Cerebellar nuclear complex (tissue), 1 donor: Measurements from ENCODE around the gene BBS9.

Source experiments
- DNase-seq, 2 experiments: peaks; one replicate each; lab custom pipeline; 2025; lab: John Stamatoyannopoulos, UW

Gene BBS9

DNA sequence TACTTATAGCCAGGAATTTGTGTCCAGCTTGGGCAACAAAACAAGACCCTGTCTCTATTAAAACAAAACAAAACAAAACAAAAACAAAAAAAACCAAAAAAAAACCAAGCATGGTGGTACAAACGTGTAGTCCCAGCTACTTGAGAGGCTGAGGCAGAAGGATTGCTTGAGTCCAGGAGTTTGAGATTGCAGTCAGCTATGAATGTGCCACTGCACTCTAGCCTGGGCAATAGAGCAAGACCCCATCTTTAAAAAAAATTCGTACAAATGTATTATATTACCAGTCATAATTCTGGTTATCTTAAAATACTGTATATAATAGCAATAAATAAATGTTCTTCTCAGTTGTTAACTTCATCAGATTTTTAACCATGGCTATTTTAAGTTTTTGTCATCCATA lies 2.3 kb upstream of the BBS9 start:
- DNase-seq, result no peak

DNA sequence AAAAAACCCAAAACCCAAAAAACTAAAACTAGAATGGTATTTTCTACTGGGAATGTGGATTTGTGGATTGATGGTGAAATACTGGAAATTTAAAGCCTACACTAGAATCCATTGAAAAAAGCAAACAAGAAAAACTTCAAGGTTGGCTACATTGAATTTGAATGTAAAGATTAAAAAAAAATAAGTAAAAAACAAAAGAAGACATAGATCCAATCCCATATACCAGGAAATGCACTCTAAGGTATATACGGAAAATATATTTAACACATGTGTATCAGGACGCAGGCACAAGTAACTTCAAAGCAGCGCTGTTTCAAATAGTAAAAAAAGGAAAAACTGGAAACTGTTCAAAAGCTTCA lies 754 bp upstream of the BBS9 start:
- no peak for DNase-seq

DNA sequence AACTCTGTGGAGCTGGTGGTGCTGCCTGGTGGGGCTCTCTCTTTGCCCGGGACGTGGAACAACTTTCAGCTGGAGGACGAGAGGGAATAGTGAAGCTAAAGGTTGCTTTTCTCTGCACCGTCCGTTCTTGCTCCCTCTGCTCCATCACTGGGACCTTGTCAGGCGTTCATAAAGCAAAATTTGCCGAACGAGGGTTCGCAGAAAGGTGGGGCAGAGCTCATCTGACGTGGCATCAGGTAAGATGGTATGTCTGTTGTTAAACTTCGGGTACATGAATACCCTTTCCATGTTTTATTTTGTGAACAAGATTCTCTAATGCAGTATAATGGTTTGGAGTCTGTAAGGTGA lies 416 bp downstream of the BBS9 start:
- DNase-seq, result no peak

DNA sequence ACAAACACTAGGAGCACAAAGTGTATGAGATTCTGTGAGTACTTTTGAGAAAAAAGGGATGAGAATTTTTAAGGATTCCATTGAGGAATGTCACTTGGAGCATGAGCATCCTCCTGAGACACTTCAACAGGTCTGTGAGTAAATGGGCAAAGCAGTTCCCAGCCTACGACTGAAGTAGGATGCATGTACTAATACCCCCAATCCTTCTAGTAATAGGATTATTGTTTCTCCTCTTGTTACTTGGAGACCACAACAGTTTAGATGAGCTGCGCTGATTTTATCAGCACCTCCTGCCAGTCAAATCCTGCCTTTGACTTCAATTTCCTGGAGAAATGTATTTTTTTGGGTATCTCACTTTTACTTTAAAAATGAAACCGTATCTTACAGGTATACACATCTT lies 820 bp downstream of the BBS9 start:
- DNase-seq, result no peak

DNA sequence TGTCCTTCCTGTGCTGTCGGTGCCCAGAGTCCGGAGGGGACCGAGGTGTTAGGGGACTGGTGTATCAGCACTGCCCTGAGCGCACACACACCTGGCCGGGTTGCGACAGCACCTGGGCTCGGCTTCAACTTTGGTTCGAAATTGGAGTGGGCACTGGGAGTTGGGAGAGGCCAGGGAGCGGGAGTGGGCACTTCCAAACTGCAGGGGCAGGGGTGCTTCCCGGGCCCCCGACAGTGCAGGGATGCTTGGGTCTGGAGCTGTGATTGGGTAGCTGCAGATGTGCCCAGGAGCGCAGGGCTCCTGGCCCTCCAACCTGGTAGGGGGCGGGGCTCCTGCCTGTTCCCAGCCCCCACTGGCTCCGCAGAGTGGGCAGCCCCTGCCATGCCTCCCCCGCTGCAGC lies 7.7 kb downstream of the BBS9 start:
- no peak for DNase-seq

DNA sequence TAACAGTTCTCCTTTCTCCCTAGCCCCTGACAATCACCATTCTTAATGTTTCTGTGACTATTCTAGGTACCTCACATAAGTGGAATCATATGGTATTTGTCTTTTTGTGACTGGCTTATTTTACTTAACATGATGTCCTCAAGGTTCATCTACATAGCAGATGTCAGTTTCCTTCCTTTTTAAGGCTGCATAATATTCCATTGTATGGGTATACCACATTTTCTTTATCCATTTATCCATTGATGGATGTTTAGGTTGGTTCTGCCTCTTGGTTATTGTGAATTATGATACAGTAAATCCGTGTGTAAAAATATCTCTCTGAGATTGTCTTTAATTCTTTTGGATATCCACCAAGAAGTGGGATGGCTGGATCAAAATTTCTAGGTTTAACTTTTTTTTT lies 13.2 kb downstream of the BBS9 start:
- no peak for DNase-seq

DNA sequence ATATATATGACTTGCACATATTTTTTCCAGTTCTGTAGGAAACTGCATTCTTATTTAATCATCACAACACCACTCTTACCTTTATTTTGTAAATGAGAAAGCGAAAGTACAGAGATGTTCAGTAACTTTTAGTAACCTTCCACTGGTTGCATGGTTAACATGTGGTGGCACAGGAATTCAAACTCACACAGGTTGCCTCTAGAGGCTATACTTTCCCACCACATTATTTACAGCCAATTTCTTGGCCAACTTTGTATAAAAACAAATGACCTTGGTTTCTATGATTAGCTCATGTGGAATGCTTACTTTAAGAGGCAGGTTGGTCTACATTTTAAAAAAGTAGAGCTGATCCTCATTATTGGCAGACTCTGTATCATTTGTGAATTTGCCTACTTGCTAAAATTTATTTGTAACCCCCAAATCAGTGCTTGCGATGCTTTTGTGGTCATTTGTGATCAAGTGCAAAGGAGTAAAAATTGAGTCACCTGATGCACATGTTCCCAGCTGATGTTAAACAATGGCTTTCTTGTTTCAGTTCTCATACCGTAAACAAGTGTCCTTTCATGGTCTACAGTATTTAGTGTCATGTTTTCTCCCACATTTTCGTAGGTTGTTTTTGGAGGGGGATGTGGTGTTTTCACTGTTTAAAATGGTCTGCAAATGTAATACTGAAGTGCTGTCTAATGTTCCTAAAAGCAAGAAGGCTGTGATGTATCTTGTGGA lies 14.8 kb downstream of the BBS9 start:
- DNase-seq, result no peak

DNA sequence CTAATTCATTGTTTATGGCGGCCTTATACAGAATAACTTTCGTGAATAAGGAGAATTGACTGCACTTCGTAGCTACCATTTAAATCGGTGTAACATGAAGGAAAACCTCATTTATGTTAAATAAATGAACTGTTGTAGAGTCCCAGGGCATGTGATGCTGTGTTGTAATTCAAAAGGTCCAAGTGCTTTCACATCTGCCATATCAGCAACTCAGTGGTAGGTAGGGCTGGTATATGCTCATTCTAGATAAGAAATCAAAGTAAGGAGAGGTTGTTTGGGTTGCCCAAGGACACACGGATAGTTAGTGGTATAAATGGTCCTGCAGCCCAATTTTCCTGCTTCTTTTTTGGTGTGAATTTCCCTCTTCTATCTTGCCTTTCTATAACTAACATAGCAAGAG lies 15.8 kb downstream of the BBS9 start:
- DNase-seq, result no peak

DNA sequence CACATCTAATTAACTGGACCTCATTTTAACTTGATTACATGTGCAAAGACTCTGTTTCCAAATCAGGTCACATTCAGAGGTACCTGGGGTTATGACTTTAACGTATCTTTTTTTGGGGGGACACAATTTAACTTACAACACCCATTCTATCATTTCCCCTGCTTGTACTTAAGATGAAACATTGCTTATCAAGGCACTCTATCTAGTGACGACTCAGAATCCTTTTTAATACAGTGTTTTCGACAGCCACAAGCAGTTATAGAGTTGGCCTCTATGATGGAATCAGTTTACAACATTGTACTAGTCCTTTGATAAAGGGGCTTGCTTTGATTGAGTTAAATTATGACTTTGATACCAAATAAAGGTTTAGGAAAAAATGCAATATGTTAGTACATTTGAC lies 22.7 kb downstream of the BBS9 start:
- DNase-seq, result no peak

DNA sequence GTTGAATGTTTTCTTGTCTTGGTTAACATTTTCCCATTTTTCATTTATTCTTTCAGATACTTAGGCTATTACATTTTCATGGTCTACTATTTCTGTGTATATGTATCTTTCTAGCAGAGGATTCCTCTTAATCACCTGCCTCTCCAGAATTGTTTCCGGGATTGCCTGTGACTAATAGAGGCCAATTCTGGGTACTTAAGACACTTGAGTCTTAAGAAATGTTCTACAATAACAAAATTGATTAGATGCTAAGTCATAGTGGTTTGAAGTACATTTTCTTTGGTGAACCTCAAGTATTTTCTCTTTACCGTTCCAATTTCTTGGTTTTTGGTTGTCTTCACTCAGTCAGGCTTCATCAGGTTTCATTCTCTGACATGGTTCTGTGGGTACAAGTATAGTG lies 26.4 kb downstream of the BBS9 start:
- no peak for DNase-seq

DNA sequence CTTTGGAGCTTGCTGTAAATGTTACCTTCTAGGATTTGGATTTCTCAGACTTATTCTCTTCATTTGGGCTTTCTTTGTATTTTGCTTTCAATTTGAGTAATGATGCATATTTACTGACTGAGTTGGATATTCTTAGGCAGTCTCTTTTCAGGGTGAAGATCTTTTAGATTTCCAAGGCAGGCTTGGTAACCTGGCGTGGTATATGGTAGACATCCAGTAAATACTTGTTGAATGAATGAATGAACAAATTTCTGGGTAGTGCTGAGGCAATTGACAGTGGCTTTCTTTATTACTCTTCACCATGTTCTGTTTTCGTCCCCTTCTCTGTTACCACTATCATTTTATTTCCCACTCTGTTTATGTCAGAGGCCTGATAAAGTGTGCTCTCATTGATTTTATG lies 27.1 kb downstream of the BBS9 start:
- DNase-seq, result no peak

DNA sequence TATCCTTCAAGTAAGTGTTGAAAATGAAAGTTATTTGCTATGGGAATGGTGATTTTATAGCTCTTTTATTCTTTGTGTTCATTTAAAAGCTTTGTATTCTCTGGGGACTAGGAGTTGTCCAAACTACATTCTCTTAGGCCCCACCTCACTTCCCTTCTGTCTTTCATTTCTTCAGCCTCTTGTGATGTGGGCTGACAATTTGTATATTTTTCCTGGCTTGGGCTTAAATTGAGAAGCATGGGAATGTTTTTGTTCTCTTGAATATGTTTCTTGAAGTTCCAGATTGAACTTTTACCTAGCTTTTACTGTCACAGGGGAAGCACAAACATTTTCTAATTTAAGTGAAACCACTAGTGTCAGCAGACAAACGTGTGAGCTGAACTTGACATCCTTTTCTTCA lies 27.9 kb downstream of the BBS9 start:
- DNase-seq, result no peak

DNA sequence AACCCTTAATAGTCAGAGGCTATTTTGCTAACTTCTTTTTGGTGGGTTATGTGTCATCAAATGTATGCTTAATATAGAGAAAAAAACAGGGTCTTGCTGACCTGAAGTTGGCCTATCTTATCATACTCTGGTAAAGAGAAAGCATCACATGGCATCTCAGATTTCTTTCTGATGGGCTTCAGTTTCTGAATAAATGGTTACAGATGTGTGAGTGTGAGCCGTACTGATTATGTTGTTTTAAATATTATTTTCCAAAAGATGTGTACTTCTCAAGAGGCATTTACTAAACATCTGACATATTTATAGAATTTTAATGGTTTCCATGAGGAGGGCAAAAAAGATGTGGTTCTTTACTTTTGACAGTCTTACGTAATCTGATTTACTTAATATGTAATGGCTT lies 28.4 kb downstream of the BBS9 start:
- no peak for DNase-seq

DNA sequence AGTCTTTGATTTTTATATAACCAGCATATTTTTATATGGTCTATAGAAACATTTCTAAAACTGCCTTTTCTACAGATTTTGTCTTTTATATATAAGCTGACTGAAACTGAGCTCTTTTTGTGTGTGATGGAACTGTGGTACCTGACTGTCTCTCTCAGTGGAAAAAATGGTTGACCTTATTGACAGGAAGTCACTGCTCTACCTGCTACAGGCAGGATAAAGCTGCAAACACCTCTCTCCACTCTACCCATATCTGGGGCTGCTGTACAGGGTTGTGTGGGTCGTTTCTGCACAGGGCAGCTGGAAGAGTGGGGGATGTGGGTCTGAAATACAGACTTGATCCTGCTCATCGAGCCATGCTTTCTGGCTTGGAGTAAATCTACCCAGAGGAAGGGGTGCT lies 48.5 kb downstream of the BBS9 start:
- DNase-seq, result no peak

DNA sequence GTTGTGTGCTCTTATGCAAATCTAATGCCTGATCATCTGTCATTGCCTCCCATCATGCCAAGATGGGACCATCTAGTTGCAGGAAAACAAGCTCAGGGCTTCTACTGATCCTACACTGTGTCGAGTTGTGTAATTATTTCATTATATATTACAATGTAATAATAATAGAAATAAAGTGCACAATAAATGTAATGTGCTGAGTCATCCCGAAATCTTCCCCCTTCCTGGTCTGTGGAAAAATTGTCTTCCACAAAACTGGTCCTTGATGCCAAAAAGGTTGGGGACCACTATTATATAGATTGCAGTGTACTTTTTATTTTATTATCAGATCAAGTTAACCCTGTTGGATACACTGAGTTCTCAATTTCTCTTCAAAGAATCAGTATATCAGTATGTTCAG lies 50.2 kb downstream of the BBS9 start:
- DNase-seq, result no peak

DNA sequence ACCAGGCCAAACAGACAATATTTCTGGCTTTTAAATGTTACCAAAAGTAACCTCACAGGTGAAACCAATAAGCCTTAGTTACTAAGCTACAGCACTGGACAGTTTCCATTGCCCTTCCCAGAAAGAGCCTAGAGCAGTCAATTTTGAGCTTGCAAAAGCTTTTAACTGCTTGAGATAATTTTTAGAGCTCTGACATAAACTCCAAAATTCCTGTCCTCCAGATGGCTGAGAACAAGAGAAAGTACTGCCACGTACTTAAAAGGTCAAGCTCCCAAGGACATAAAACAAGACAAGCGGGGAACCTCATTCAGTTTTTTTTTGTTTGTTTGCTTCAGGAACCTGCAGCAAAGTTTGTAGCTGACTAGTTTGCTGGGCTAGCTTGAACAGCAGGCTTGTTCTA lies 54.1 kb downstream of the BBS9 start:
- DNase-seq, result no peak

DNA sequence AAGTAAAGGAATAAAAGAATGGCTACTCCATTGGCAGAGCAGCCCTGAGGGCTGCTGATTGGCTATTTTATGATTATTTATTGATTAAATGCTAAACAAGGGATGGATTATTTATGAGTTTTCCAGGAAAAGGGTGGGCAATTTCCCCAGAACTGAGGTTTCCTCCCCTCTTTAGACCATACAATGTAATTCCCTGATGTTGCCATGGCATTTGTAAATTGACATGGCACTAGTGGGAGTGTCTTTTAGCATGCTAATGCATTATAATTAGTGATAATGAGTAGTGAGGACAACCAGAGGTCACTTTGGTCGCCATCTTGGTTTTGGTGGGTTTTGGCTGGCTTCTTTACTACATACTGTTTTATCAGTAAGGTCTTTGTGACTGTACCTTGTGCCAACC lies 55.5 kb downstream of the BBS9 start:
- DNase-seq, result no peak

DNA sequence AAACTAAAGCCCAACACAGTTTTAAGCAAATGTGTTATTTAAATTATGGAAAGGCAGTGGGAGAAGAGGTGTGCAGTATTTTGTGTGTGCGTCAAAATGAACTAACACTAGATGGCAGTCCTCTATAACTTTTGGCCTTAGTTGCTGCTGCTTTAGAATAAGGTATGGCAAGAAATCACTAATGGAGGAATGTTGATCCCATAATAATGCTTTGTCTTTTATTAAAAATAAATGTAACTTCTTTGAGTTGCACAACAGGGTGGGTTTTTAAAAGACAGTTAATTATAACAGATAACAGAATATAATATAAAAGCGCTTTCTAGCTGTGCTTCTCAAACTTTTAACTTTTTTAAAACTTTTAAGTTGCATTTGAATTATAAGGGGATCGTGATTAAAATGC lies 56.4 kb downstream of the BBS9 start:
- peak in 1 of 2 experiments; percentile 2 for DNase-seq

DNA sequence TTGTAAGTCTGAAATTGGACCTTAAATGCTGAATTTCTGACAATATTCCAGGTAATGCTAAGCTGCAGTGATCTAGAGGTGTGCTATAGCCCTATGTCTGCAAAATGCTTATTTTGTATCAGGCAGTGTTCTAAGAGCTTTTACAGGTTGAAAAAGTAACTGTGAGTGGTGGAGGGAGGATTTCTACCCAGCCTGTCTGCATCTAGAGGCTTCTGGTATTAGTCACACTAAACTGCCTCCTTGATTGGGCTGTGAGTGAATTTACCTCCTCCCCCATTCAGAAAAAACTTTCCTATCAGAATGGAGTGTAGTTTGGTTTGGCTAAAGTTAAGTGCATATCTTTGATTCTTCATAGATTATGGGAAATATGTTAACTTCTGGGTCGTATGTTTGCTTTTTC lies 56.8 kb downstream of the BBS9 start:
- DNase-seq, result no peak

DNA sequence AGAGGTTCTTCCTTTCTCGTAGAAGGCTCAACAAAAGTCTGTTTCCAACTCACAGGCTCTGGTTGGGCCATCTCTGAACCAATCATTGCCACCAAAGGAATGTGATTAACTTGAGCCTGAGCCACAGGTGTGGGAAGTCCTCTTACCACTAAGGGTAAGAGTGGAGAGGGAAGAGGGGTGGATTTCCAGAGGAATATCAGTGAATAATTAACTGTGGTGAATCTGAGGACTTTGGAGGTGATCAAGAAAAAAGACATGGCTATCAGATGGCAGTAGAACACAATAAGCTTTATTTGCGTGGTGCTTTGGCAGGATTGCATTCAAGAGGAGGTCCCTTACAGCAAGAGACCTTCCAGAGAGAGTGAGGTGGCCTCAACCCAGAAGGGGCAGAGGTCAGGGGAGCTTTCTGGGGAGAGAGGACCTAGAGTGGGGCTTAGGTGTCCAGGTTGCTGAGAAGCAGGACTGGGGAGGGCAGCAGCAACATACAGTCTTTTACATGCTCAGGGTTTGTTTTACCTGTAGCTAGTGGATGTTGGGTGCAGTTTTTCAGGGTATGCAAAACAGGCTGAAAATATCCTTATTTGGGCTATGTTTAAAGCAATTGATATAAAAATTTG lies 61.4 kb downstream of the BBS9 start:
- DNase-seq, result no peak

DNA sequence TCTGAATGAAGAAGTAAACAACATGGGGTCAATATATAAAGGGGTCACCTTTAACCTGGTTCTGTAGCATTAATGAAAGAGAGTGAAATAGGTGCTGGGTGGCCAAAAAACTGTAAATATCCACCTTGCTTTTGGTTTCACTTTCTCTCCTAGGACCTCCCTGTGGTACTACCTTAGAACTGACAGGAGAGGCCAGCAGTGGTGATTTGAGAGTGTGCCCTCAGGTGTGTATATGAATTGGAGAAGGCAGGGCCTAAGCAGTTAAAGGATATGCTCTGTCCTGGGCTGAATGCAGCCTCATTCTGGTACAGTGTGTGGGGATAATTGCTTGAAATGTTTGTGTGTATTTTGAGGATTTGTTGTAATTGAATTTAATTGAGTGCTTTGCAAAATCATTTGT lies 62.0 kb downstream of the BBS9 start:
- no peak for DNase-seq

DNA sequence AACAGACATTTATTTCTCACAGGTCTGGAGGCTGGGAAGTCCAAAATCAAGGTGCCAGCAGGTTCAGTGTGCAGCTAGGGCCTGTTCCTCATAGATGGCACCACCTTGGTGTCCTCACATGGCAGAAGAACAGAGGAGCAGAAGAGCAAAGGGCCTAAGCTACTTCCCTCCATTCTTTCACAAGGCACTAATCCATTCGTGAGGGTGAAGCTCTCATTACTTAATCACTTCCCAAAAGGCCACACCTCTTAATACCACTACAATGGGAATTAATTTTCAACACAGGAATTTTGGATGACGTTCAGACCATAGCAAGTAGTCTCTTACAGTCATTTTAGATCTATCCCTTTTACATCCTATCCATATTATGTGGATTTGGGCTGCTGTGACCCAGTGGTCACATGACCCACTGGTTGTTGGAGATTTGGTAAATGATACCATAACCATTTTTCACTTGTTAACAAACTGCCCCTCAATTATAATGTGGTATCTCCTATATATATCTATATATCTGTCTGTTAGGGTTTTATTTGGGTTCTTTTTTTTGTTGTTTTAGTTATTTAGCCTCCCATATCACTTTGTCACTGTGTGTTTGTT lies 63.4 kb downstream of the BBS9 start:
- no peak for DNase-seq

DNA sequence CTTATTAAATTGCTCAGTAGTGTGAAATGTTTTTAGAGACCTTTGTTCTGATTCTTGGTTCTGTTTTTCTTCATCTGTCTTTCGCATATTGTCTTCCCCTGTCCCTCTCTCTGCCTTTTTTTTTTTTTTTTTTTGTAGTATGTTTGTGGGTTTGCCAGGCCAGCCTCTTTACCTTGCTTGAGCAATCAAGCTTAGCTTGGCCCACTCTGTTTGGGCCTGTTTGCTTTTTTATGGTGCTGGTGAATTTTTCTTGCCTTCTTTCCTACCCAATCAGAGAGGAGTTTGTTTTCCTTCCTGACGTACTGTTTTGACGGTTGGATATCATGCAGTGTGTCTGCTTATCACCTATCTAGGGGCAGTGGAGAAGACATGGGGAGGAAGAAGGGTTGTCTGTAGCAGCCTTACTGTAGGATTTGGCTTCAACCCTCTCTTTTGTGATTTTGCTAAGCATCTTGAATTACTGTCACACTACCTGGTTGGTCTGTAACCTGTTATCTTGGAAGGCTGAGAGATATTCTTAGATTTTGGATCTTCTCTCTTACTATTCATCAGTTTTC lies 64.0 kb downstream of the BBS9 start:
- DNase-seq, result no peak

DNA sequence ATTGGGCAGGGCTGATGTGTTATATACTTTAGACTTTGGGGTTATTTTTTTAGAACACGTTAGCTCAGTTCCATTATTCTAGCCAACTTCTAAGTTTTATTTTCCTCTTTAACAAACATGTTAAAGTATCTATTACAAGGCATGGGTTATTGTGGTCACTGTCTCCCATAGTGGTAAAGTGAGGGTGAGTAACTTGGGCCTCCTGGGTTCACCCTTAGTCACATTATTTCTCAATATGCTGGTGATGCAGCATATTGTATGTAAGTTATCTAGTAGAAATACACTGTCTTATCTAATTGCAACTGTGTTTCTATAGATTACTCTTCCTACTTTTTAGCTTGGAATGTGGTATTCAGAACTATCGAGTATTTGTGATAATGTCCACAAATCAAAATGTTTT lies 65.9 kb downstream of the BBS9 start:
- DNase-seq, result no peak
